GM19397 (cell line): ENCODE results near the gene FAM89B.

Source experiments
- ATAC-seq: cut with Tn5 transposase; IDR thresholded peaks from one replicate; pipeline ENCODE4 v1.9.1; 2021; ENCODE audit warnings: mild to moderate bottlenecking, moderate library complexity; ENCODE audit not compliant: unreplicated experiment

The FAM89B gene

GRCh38 chr11:65538915-65539743 is 33.2 kb upstream of the FAM89B start:
- no peak for ATAC-seq

- ATAC-seq: peak; percentile 45
These were observed 32.5 kb upstream of the FAM89B start for GRCh38 chr11:65539744-65540289.

- peak; percentile 70 for ATAC-seq
These were observed 31.8 kb upstream of the FAM89B start for GRCh38 chr11:65540290-65541092.

DNA sequence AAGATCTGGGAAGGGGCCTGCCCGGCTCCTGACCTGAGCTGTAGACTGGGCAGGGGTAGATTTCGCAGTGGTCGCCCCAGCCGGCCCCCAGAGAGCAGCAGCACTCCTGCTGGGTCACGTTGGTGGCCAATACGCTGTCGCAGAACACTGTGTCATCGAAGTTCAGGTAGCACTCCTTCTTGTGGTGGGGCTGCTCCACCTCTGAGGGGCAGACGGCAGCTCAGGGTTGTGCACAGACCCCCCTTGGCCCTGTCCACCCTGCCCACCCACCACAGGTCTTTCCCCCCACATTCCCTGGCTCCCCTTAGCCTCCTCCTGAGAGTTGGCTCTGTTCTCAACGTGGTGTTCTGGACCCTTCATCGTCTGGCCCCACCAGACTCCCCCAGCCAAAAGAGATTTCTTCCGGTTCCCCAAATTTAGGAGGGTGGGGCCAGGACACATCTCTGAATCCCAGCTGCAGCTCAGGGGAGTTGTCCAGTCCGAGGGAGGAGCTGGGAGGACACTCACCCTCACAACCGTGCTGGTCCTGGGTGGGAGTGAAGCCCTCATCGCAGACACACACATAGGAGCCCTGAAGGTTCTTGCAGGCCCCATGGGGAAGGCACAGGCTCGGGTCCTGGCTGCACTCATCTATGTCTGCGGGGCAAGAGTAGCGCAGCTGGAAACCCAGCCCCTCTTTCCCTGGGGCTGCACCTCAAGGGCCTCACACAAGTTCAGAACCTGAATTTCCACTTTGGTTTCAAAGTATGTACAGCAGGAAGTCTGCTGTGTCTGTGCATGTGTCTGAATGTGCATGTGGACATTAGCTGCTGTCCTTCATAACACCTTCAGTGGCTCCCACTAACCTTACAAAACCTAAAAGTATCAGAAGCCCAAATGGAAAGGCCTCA is 31.0 kb upstream of the FAM89B start:
- no peak for ATAC-seq

- ATAC-seq: no peak
These were observed 29.5 kb upstream of the FAM89B start for GRCh38 chr11:65542738-65543390.

DNA sequence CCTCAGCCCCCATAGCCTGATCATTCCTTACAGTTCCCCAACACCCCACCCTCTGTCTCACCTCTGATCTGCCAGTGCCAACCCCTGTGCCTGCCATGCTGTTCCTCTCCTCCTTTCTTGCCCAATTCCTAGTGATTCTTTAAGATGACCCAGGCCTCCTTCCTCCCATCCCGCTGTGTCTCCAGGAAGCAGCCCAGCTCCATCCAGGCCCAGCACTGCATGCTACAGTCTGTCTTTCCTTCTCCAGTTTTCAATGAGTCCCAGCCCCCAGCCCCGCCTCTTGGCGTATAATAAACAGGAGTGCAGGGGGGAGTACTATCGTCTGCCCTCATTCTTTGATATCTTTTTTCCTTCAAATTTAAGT is 26.5 kb upstream of the FAM89B start:
- no peak for ATAC-seq

DNA sequence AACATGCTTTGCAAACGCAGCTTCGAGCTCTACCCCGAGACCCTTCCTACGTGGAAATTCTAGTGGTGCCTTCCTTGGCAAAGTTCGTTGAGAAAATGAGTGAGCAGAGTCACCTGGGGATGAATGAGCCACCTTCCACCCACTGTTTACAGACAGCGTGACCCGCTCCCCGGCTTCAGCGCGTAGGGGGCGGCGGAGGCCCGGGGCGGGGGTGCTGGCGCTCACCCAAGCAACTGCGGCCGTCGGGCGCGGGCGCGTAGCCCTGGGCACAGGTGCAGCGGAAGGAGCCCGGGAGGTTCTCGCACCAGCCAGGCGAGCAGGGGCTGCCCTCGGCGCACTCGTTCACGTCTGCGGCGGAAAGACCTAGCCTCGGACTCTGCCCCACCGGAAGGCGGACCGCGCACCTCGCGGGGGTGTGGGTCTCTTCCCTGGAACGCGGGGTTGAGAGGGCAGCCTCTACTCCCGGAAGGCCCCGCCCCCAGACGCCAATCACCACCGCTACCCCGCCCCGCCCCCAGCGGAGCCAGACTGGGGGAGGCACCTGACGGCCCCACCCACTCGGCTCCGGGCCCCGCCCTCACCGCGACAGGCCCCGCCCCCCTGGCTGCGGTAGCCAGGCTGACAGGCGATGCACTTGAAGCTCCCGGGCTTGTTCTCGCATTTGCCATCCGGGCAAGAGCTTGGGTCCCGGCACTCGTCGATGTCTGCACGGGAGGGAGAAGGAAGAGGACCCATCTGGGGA is 25.9 kb upstream of the FAM89B start:
- peak; percentile 73 for ATAC-seq

DNA sequence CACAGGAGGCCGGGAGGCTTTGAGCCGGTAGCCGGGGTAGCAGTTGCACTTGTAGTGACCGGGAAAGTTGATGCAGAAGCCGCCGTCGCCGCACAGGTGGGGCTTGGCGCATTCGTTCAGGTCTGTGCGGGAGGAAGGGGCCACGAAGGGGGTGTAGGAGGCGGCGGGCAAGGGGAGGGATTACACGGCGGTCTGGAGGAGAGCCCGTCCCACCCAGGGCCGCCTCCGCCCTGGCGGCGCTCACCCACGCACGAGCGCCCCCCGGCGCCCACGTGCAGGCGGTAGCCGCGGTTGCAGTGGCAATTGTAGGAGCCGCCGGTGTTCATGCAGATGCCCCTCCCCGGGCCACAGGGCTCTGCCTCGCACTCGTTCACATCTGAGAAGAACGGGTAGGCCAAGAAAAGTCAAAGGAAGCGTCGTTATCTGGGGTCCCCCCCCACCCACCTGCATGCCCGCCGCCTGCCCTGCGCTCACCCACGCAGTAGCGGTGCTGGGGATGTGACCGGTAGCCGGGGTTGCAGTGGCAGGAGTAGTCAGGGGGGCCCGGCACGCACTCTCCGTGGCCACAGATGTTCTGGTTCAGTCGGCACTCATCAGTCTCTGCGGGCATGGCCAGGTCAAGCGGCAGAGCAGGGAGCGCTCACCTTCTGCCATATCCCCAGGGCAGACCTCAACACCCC is 24.8 kb upstream of the FAM89B start:
- no peak for ATAC-seq

DNA sequence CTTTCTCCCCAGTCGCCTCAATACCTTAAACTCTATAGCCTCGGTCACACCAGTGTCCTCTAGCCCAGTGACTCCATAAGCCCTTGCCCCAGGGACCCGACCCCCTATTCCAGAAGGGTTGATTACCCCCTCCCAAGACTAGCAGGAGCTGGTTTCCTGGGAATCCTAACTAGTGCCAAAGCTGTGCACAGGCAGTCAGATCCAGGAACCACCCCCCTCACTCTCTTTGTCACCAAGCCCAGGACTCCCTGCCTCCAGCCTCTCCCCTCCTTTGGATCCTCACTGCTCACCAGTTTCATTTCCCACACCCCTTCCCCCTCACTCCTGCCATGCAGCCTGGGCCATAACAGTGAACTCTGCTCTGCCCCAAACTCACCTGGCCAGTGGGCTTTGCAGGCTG is 23.9 kb upstream of the FAM89B start:
- ATAC-seq: no peak

- no peak for ATAC-seq
These were observed 23.2 kb upstream of the FAM89B start for GRCh38 chr11:65549096-65549495.

DNA sequence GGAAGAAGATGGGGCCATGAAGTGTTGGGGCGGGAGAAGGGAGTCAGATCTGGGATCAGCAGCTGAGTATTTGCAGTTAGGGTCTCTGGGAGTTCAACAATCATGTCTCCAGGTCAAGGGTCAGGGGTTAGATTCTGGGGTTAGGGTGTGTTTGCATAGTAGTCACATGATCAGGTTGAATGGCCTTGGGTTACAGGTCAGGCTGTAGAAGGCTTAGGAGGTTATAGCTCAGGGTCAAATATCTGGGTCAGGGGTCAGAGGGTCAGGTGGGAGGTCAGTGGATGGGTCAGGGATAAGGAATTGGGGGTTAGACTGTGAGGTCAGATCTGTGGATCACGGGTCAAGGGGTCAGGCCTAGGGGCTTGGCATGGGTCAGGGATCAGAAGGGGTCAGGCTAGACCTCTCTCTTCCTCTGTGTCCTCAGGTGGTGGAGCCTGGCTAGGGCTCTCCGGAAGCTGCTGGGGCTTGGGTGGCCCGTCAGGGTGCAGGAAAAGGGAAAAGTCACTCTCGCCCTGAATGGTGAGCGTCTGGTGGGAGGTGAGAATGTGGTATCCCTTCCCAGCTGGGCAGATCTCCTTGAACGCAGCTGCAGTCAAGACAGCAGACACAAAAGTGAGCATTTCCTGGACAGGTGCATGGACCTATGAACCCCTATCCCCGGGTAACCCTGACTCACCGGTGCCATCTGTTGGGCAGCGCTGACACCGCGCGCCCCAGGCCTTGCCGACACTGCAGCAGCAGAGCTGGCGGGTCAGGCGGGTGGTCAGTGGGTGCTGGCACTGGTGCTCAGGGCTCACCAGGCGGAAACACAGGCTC is 20.6 kb upstream of the FAM89B start:
- ATAC-seq: no peak

DNA sequence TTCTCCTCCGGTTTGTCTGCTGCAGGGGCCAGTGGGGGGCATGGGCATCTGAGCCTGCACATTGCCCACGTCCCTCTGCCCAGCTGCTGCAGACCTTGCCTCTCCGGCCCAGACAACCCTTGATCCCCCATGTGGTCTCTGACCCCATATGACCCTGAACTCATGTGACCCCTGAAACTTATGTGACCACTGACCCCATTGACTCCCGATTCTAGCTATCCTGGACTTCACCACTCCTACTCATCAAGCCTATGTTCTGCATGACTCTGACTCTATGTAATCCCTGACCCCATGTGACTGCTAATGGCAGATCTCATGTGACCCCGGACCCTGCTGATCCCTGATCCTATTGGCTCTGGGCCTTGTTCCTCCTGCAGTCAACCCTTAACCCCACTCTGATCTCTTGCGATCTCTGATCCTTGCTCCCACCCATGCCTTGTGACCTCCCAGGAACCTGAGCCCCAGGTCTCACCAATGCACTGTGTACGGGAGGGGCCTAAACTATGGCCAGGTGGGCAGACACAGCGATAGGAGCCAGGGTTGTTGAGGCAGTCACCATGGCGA is 19.9 kb upstream of the FAM89B start:
- no peak for ATAC-seq

GRCh38 chr11:65553301-65554001 is 18.9 kb upstream of the FAM89B start:
- ATAC-seq: no peak

- ATAC-seq: no peak
These were observed 18.1 kb upstream of the FAM89B start for GRCh38 chr11:65554057-65554818.

- ATAC-seq: no peak
These were observed 17.4 kb upstream of the FAM89B start for GRCh38 chr11:65554842-65555430.

DNA sequence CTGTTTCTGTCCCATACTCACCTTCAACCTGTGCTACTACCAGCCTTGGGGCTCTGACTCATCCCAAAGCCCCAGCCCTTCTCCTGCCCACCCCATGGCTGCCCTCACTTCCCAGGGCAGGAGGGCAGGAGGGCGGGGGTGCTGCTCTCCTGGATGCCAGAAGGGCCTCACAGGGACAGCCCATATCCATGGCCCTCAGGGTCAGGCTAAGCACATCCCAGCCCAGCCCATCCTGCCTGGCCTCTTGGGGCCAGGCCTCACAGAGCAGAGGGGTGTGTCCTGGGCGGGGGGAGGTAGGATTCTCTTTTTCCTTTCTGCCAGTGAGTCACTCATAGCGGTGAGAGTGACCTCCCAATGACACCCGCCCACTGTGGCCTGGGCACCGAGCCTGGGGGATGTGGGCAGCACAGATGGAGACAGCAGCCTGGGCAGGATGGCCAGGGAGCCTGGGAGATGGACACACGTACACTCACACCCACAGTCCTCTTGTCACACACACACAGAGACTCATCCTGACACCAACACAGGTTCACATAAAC is 16.6 kb upstream of the FAM89B start:
- ATAC-seq: no peak
